CD14-positive monocyte (primary cell): ENCODE results near the gene NRG3. TPM values are rescaled to one million over a fixed set of nuclear protein-coding genes. Genes with fewer than 3 reads are reported as not detected.

ENCODE experiments used
- DNase-seq, 3 donors: peaks; one replicate each; pipeline ENCODE4 v3.0.0-alpha.2; 2011 to 2022
- H2AFZ ChIP-seq: 2 replicates; pipeline ENCODE4 v1.6.0; 2012; ENCODE audit warnings: mild to moderate bottlenecking, low read depth, low read length, inconsistent platforms; ENCODE audit not compliant: insufficient read depth, poor library complexity, severe bottlenecking
- H3K27ac ChIP-seq, 2 donors: 1 replicate in 1 of 2; 2 replicates in 1 of 2; pipeline ENCODE4 v1.5.1; 2012 to 2013; ENCODE audit warnings: low read length in 2 of 2, control low read depth in 1 of 2, inconsistent platforms in 1 of 2, low read depth in 1 of 2, mild to moderate bottlenecking in 1 of 2
- H3K27me3 ChIP-seq, 2 donors: one replicate each; pipeline versions ENCODE4 v1.6.0 to v1.6.1; 2011 to 2013; ENCODE audit warnings: low read length in 2 of 2; ENCODE audit not compliant: control insufficient read depth in 2 of 2, insufficient read depth in 2 of 2
- H3K36me3 ChIP-seq, 2 donors: replicated peaks in 1 of 2; 1 replicate in 1 of 2; 2 replicates in 1 of 2; pipeline versions ENCODE4 v1.5.1 to v1.6.1; 2012 to 2013; ENCODE audit warnings: low read length in 2 of 2, control low read depth in 1 of 2, inconsistent platforms in 1 of 2, mild to moderate bottlenecking in 1 of 2; ENCODE audit not compliant: insufficient read depth in 2 of 2, control insufficient read depth in 1 of 2
- H3K4me1 ChIP-seq, 2 donors: 1 replicate in 1 of 2; 2 replicates in 1 of 2; pipeline versions ENCODE4 v1.5.1 to v1.6.1; 2012 to 2013; ENCODE audit warnings: low read length in 2 of 2, control low read depth in 1 of 2, inconsistent platforms in 1 of 2, mild to moderate bottlenecking in 1 of 2, moderate library complexity in 1 of 2; ENCODE audit not compliant: insufficient read depth in 2 of 2, control insufficient read depth in 1 of 2
- H3K4me2 ChIP-seq: replicated peaks from 2 replicates; pipeline ENCODE3; 2012; ENCODE audit warnings: low read length, moderate library complexity, mild to moderate bottlenecking; ENCODE audit not compliant: poor library complexity, severe bottlenecking; ENCODE audit errors: extremely low read depth
- H3K4me3 ChIP-seq, 3 experiments: fragments of 200-600 bp in 1 of 3; sonication (generic) in 1 of 3; replicated peaks in 1 of 3; 1 replicate in 2 of 3; 2 replicates in 1 of 3; pipeline ENCODE4 v1.5.1; 2011 to 2013; ENCODE audit warnings: low read length in 3 of 3, mild to moderate bottlenecking in 3 of 3, control low read depth in 2 of 3, low read depth in 2 of 3, inconsistent platforms in 1 of 3, moderate library complexity in 1 of 3
- H3K79me2 ChIP-seq: 2 replicates; pipeline ENCODE4 v1.6.0; 2012; ENCODE audit warnings: mild to moderate bottlenecking, control low read depth, inconsistent platforms, low read length, moderate library complexity; ENCODE audit not compliant: insufficient read depth
- H3K9ac ChIP-seq: 2 replicates; pipeline ENCODE4 v1.6.0; 2017; ENCODE audit warnings: low read length, mild to moderate bottlenecking; ENCODE audit not compliant: insufficient read depth, poor library complexity, severe bottlenecking
- H3K9me3 ChIP-seq, 2 donors: replicated peaks in 1 of 2; 1 replicate in 1 of 2; 2 replicates in 1 of 2; pipeline versions ENCODE4 v1.5.1 to v1.6.1; 2012 to 2013; ENCODE audit warnings: low read length in 2 of 2, control low read depth in 1 of 2; ENCODE audit not compliant: control insufficient read depth in 1 of 2, insufficient read depth in 1 of 2
- H4K20me1 ChIP-seq: 2 replicates; pipeline ENCODE4 v1.6.0; 2012; ENCODE audit warnings: mild to moderate bottlenecking, low read length, control low read depth, moderate library complexity; ENCODE audit not compliant: insufficient read depth
- H3K27ac Mint-ChIP-seq, 7 donors: one replicate each; pipeline ENCODE4 v1.8.0; 2020; ENCODE audit warnings: mild to moderate bottlenecking in 7 of 7, mixed read lengths in 7 of 7, moderate library complexity in 6 of 7, inconsistent platforms in 2 of 7
- H3K27me3 Mint-ChIP-seq, 3 donors: one replicate each; pipeline ENCODE4 v1.8.0; 2021 to 2022; ENCODE audit warnings: low read depth in 3 of 3, mild to moderate bottlenecking in 3 of 3, mixed read lengths in 3 of 3, moderate library complexity in 3 of 3, inconsistent platforms in 1 of 3
- H3K36me3 Mint-ChIP-seq, 2 donors: one replicate each; pipeline ENCODE4 v1.8.0; 2020; ENCODE audit warnings: mixed read lengths in 2 of 2, inconsistent platforms in 1 of 2, mild to moderate bottlenecking in 1 of 2
- H3K4me1 Mint-ChIP-seq: one replicate; pipeline ENCODE4 v1.8.0; 2020; ENCODE audit warnings: mild to moderate bottlenecking, mixed read lengths
- H3K4me3 Mint-ChIP-seq, 2 donors: one replicate each; pipeline ENCODE4 v1.8.0; 2020; ENCODE audit warnings: mild to moderate bottlenecking in 2 of 2, mixed read lengths in 2 of 2, moderate library complexity in 1 of 2
- H3K9me3 Mint-ChIP-seq, 7 donors: one replicate each; pipeline ENCODE4 v1.8.0; 2020 to 2022; ENCODE audit warnings: mixed read lengths in 7 of 7, mild to moderate bottlenecking in 6 of 7, moderate library complexity in 6 of 7, inconsistent platforms in 2 of 7
- CTCF ChIP-seq: fragments of 200-600 bp; IDR thresholded peaks from one replicate; pipeline ENCODE4 v1.8.0; 2022; ENCODE audit warnings: antibody characterized with exemption, mild to moderate bottlenecking
- WGBS: methylation state at CpG from one replicate; pipeline ENCODE4 v1.1.5; 2013; ENCODE audit warnings: missing lambda C conversion rate; ENCODE audit not compliant: insufficient coverage; 5-methylcytosine and 5-hydroxymethylcytosine counted together
- intact Hi-C, 2 donors: fragments of 100-400 bp; cut with micrococcal nuclease; formaldehyde crosslinking; loops; one replicate each; pipeline versions ENCODE4 v1.15.0 to v1.15.1; 2023
- polyA plus RNA-seq, 3 donors: library from polyadenylated mRNA; depleted of rRNA in 1 of 3; unstranded in 2 of 3; stranded (reverse) in 1 of 3; fragments of 300-500 nt in 2 of 3; fragments of >200 nt in 1 of 3; fragmentation: Illumina TruSeq in 2 of 3; gene quantifications; 1 replicate in 2 of 3; 2 replicates in 1 of 3; pipeline ENCODE4 v1.2.3, GENCODE V29; 2012 to 2021

Gene NRG3
- polyA plus RNA-seq, 3 donors: not detected

GRCh38 chr10:82040336-82040735 is 165.3 kb downstream of the NRG3 start:
- no peak for DNase-seq
- Histone ChIP-seq H3K27me3 (no peaks in the 10 kb centered on the region), H3K9ac (no peak overlapping the region), H3K4me3 (no peak overlapping the region), H2AFZ (no peak overlapping the region), H3K4me1 (no peaks in the 10 kb centered on the region), H3K9me3 (peaks cover 0 to 3% of the 10 kb centered on the region in 2 donors), H3K4me2 (no peak overlapping the region), H4K20me1 (no peaks in the 10 kb centered on the region), H3K27ac (no peak overlapping the region), H3K79me2 (no peaks in the 10 kb centered on the region), H3K36me3 (no peaks in the 10 kb centered on the region)
- TF ChIP-seq CTCF: no peak
- H3K36me3 Mint-ChIP-seq: no peaks in the 10 kb centered on the region
- WGBS: 67% methylated on average over 1 of the region's 1 CpG
- H3K4me1 Mint-ChIP-seq: no peaks in the 10 kb centered on the region
- peaks cover 0 to 4% (median 2%) of the 10 kb centered on the region in 7 donors for H3K9me3 Mint-ChIP-seq
- intact Hi-C loops: no loop called here
- H3K4me3 Mint-ChIP-seq: no peak overlapping the region
- peaks cover 0 to 2% (median 1%) of the 10 kb centered on the region in 3 donors for H3K27me3 Mint-ChIP-seq
- H3K27ac Mint-ChIP-seq: no peak overlapping the region

GRCh38 chr10:82041018-82041417 is 166.0 kb downstream of the NRG3 start:
- Histone ChIP-seq H3K36me3 (no peaks in the 10 kb centered on the region), H3K9ac (no peak overlapping the region), H3K4me3 (no peak overlapping the region), H3K4me1 (no peaks in the 10 kb centered on the region), H3K27ac (no peak overlapping the region), H3K79me2 (no peaks in the 10 kb centered on the region), H4K20me1 (no peaks in the 10 kb centered on the region), H3K27me3 (no peaks in the 10 kb centered on the region), H2AFZ (no peak overlapping the region), H3K9me3 (peaks cover 0 to 3% of the 10 kb centered on the region in 2 donors), H3K4me2 (no peak overlapping the region)
- TF ChIP-seq CTCF: no peak
- H3K4me3 Mint-ChIP-seq: no peak overlapping the region
- no CpG with 5 or more reads among the region's 2 CpGs for WGBS
- DNase-seq: no peak
- H3K27ac Mint-ChIP-seq: no peak overlapping the region
- intact Hi-C loops: no loop called here
- H3K36me3 Mint-ChIP-seq: no peaks in the 10 kb centered on the region
- H3K9me3 Mint-ChIP-seq: peaks cover 0 to 6% (median 2%) of the 10 kb centered on the region in 7 donors
- no peaks in the 10 kb centered on the region for H3K4me1 Mint-ChIP-seq
- H3K27me3 Mint-ChIP-seq: peaks cover 0 to 2% (median 1%) of the 10 kb centered on the region in 3 donors
